ENCODE data around the gene ANKRD44.

The ANKRD44 gene

DNA sequence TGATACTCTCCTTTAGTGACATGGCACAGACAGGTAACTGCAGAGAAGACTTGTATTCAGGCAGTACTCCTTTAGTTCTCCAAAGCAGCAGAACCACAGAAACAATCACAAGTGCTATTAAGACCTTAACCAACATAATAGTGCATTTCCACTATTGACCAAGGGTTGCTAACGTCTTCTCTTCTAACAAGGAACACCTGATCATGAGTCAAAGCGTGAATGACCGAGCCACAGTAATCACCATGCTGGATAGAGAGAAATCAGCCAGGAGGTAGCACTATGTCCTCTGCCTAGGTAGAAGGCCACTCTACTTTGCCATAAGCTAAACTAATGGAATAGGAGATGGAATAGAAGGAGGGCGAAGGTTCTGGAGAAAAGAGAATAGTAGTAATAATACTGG, 161.0 kb downstream of the ANKRD44 start:
- H3K4me3 ChIP-seq (ENCODE audit: low read depth, low read length) = no peak overlapping the region
- DNase-seq (ENCODE audit: low read depth) = no peak
- TF ChIP-seq, protein P1, sequence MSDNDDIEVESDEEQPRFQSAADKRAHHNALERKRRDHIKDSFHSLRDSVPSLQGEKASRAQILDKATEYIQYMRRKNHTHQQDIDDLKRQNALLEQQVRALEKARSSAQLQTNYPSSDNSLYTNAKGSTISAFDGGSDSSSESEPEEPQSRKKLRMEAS (IDR thresholded peaks at IDR 0.05; ENCODE audit: low read depth, low read length) = no peak
- no peak for TF ChIP-seq MYC (IDR thresholded peaks at IDR 0.05; ENCODE audit: low read depth, low read length)
- TF ChIP-seq POLR2A (IDR thresholded peaks at IDR 0.05; ENCODE audit: extremely low read depth, insufficient read length) = no peak
- TF ChIP-seq, protein P2, sequence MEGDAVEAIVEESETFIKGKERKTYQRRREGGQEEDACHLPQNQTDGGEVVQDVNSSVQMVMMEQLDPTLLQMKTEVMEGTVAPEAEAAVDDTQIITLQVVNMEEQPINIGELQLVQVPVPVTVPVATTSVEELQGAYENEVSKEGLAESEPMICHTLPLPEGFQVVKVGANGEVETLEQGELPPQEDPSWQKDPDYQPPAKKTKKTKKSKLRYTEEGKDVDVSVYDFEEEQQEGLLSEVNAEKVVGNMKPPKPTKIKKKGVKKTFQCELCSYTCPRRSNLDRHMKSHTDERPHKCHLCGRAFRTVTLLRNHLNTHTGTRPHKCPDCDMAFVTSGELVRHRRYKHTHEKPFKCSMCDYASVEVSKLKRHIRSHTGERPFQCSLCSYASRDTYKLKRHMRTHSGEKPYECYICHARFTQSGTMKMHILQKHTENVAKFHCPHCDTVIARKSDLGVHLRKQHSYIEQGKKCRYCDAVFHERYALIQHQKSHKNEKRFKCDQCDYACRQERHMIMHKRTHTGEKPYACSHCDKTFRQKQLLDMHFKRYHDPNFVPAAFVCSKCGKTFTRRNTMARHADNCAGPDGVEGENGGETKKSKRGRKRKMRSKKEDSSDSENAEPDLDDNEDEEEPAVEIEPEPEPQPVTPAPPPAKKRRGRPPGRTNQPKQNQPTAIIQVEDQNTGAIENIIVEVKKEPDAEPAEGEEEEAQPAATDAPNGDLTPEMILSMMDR (IDR thresholded peaks at IDR 0.05; ENCODE audit: low read depth, low read length) = no peak

DNA sequence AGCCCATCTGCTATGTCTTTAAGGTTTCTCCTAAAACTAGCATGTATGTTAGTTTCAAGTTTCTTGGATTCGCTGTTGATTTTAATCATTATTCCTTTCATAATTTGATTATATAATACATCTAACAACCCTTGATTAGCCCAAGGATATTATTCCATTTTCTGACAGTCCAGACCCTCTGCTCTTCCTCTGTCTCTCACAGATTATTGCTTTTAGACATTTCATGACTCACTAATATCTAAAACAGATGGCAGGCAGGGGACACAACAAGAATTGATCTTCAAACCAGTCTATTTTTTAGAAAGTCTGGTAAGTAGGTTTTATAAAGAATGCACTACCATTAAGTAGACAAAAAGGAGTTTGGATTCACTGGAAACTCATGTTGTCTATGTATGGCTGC, 162.2 kb downstream of the ANKRD44 start:
- no peak for DNase-seq (ENCODE audit: low read depth)
- TF ChIP-seq POLR2A (IDR thresholded peaks at IDR 0.05; ENCODE audit: extremely low read depth, insufficient read length) = no peak
- no peak for TF ChIP-seq MYC (IDR thresholded peaks at IDR 0.05; ENCODE audit: low read depth, low read length)
- TF ChIP-seq, protein P1 (IDR thresholded peaks at IDR 0.05; ENCODE audit: low read depth, low read length) = no peak
- TF ChIP-seq, protein P2 (IDR thresholded peaks at IDR 0.05; ENCODE audit: low read depth, low read length) = no peak
- no peak overlapping the region for H3K4me3 ChIP-seq (ENCODE audit: low read depth, low read length)

DNA sequence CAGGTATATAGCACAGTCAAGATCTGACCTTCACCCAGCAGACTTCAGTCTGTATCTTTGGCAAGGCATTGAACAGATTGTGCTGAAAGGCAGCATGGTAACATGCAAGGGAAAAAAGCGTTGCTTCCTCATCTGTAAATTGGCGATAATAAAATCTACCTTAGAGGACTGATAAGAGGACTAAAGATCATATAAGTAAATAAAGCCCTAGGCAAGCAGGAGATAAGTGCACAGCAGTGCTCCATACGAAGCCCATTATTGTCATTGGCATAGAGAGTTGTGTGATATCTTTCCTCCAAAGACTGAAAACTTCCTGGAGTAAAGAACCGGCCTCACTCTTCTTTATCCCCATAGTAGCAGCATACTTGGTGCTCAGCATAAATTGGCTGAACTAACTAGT, 162.6 kb downstream of the ANKRD44 start:
- H3K4me3 ChIP-seq (ENCODE audit: low read depth, low read length) = no peak overlapping the region
- TF ChIP-seq, protein P2 (IDR thresholded peaks at IDR 0.05; ENCODE audit: low read depth, low read length) = no peak
- no peak for TF ChIP-seq MYC (IDR thresholded peaks at IDR 0.05; ENCODE audit: low read depth, low read length)
- no peak for TF ChIP-seq POLR2A (IDR thresholded peaks at IDR 0.05; ENCODE audit: extremely low read depth, insufficient read length)
- TF ChIP-seq, protein P1 (IDR thresholded peaks at IDR 0.05; ENCODE audit: low read depth, low read length) = no peak
- no peak for DNase-seq (ENCODE audit: low read depth)

DNA sequence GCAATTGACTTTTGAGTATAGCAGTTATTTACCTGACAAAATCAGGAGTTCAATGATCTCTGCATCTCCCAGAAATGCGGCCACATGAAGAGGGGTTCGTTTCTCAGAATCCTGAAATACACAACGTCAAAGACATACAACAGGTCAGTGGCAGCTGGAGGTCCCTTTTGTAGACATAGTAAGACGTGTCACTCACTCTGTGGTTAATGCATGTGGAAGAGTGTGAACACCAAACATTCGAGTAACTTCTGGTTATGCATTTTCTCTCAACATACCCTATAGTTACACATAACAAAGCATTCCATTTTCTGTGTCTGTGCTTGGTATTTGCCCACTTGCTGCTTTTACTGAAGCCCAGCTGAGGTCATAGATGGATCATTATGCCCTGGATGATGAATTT, 163.6 kb downstream of the ANKRD44 start:
- DNase-seq (ENCODE audit: low read depth) = no peak
- no peak overlapping the region for H3K4me3 ChIP-seq (ENCODE audit: low read depth, low read length)
- TF ChIP-seq, protein P1 (IDR thresholded peaks at IDR 0.05; ENCODE audit: low read depth, low read length) = no peak
- TF ChIP-seq, protein P2 (IDR thresholded peaks at IDR 0.05; ENCODE audit: low read depth, low read length) = no peak
- TF ChIP-seq POLR2A (IDR thresholded peaks at IDR 0.05; ENCODE audit: extremely low read depth, insufficient read length) = no peak
- TF ChIP-seq MYC (IDR thresholded peaks at IDR 0.05; ENCODE audit: low read depth, low read length) = no peak

DNA sequence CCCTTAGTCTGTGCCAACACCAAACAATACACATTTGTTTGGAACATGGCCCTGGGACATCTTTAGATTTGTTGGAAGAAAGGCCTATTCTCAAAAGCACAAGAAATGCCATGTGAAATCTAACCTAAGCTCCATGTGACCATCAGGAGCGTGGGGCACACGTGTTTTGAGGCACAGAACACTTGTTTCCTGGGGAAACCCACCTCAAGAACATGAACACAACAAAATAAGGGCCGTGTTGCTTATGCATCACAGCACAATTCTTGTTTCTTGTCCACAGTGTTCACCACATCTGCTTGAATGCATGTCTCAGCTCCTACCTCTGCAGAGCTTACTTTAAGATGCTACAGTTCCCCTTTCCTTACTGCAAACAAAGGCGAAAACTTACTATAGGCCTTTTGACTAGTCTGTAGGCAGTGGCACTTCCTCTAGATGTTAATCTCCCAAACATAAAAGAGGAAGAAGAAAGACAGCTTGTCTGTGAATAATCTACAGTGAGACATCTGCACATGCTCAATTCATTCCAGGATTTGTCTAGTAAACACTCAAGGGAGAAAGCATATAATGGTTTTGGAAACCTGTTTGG, 165.0 kb downstream of the ANKRD44 start:
- DNase-seq (ENCODE audit: low read depth) = peak; percentile 93
- no peak overlapping the region for H3K4me3 ChIP-seq (ENCODE audit: low read depth, low read length)
- TF ChIP-seq, protein P1 (IDR thresholded peaks at IDR 0.05; ENCODE audit: low read depth, low read length) = peak; percentile 69
- TF ChIP-seq POLR2A (IDR thresholded peaks at IDR 0.05; ENCODE audit: extremely low read depth, insufficient read length) = no peak

DNA sequence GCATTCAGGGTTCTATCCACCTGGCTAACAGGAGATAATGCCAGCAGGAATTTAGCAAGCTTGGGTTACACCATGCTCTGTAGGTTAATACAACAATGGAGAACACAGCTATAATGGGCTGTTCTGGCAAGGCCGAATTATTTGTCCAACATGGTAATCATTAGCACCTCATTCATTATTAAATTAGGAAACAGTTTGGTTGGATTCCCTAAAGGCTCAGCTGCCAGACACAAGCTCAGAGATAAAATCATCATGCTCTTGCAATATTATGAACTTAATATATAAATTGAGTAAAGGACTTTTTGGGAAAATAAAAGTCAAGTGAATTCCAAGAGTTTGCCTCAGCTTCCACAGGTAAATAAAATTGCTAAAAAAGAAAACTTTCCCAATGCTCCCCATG, 166.4 kb downstream of the ANKRD44 start:
- H3K4me3 ChIP-seq (ENCODE audit: low read depth, low read length) = no peak overlapping the region
- TF ChIP-seq MYC (IDR thresholded peaks at IDR 0.05; ENCODE audit: low read depth, low read length) (no peak), POLR2A (IDR thresholded peaks at IDR 0.05; ENCODE audit: extremely low read depth, insufficient read length) (no peak)
- TF ChIP-seq, protein P2 (IDR thresholded peaks at IDR 0.05; ENCODE audit: low read depth, low read length) = no peak
- TF ChIP-seq, protein P1 (IDR thresholded peaks at IDR 0.05; ENCODE audit: low read depth, low read length) = no peak
- DNase-seq (ENCODE audit: low read depth) = no peak

Data from NB4 (cell line).